ENCODE data around the gene HINT3. TPM values are rescaled to one million over a fixed set of nuclear protein-coding genes. Genes with fewer than 3 reads are reported as not detected.

The HINT3 gene
- total RNA-seq, 1 experiment from 2014 or later, result 11.7 TPM

GRCh38 chr6:125945378-125946141 lies 11.0 kb upstream of the HINT3 start:
- Histone ChIP-seq H4K20me1 (ENCODE audit: control insufficient read depth, insufficient read depth, insufficient read length) (no peaks in the 10 kb centered on the region), H3K4me1 (ENCODE audit: insufficient read depth, low read length) (no peaks in the 10 kb centered on the region), H2BK20ac (ENCODE audit: low read depth, low read length, poor library complexity, severe bottlenecking) (no peak overlapping the region), H2AFZ (ENCODE audit: low read length) (no peak overlapping the region), H2AK5ac (ENCODE audit: insufficient read length, low read length) (no peak overlapping the region), H3K27ac (ENCODE audit: insufficient read length, low read depth, low read length) (no peak overlapping the region), H3K23me2 (ENCODE audit: insufficient read length, low read depth, low read length, poor library complexity, severe bottlenecking) (no peaks in the 10 kb centered on the region), H2BK12ac (ENCODE audit: insufficient read length, low read depth, low read length) (no peak overlapping the region), H3K79me1 (ENCODE audit: insufficient read depth, low read depth, low read length, poor library complexity, severe bottlenecking) (no peaks in the 10 kb centered on the region), H2BK5ac (ENCODE audit: insufficient read length, low read length) (no peak overlapping the region), H3K23ac (ENCODE audit: insufficient read length, low read depth, low read length) (no peak overlapping the region), H3K9me3 (ENCODE audit: control insufficient read depth, low read depth, low read length) (no peaks in the 10 kb centered on the region), H2BK15ac (ENCODE audit: low read depth, low read length) (no peak overlapping the region), H4K91ac (ENCODE audit: insufficient read length, low read depth, low read length) (no peak overlapping the region), H3K27me3 (ENCODE audit: insufficient read depth, low read length) (no peaks in the 10 kb centered on the region), H4K8ac (replicated peaks; ENCODE audit: insufficient read length, low read depth, low read length) (no peak overlapping the region), H3K9ac (ENCODE audit: extremely low read depth, insufficient read length, low read length) (no peak overlapping the region), H3K79me2 (ENCODE audit: insufficient read depth, low read length) (no peaks in the 10 kb centered on the region), H3K4me2 (ENCODE audit: insufficient read depth, insufficient read length, low read length) (no peak overlapping the region), H3K14ac (ENCODE audit: insufficient read depth, low read length) (no peak overlapping the region), H3T11ph (ENCODE audit: low read length) (no peak overlapping the region), H3K56ac (ENCODE audit: insufficient read length, low read depth, low read length) (no peak overlapping the region), H4K5ac (ENCODE audit: insufficient read length, low read depth, low read length) (no peak overlapping the region), H3K18ac (ENCODE audit: insufficient read length, low read depth, low read length) (no peak overlapping the region), H3K4ac (ENCODE audit: low read depth, low read length) (no peak overlapping the region), H2BK120ac (ENCODE audit: low read depth, low read length, poor library complexity, severe bottlenecking) (no peak overlapping the region)
- Mint-ChIP-seq H3K36me3 (ENCODE audit: insufficient read depth in 1 of 3, low read depth in 3 of 3) (no peaks in the 10 kb centered on the region), H3K27me3 (ENCODE audit: low read depth) (peaks cover 1% of the 10 kb centered on the region), H3K9me3 (no peaks in the 10 kb centered on the region), H3K4me3 (no peak overlapping the region), H3K27ac (no peak overlapping the region), H3K4me1 (peaks cover 2 to 6% of the 10 kb centered on the region in 2 experiments; a peak in 2 of 4 replicates)
- no peak for DNase-seq
- WGBS (ENCODE audit: extremely low coverage, insufficient read length, low lambda C conversion rate), result no CpG with 5 or more reads among the region's 1 CpG
- no peak for TF ChIP-seq CTCF (conservative IDR thresholded peaks at IDR 0.05)

Data from H9 (cell line).